ENCODE measurements around the gene CSPG4.
"Not testable (repeated sequence)": the region's sequence is repeated elsewhere in the genome, so short reads cannot be mapped to it uniquely, and the experiment has no call there.

The CSPG4 gene

DNA sequence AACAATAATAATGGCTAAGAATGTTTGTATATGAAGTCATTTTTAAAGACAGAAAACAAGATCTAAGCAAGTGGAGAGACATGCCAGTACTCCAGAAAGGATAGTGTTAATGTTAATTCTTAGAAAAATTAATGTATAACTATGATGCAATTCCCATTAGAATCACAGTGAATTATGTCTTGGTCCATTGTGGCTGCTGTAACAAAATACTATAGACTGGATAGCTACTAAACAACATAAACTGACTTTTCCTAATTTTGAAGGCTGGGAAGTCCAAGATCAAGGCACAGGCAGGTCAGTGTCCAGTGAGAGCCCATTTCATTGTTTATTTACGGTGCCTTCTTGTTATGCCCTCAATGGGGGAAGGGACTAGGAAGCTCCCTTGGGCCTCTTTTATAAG, 32.7 kb upstream of the CSPG4 start:
- no peak for DNase-seq (ENCODE audit: low read depth, low spot score)
- H3K9ac ChIP-seq (ENCODE audit: insufficient read length) = no peak overlapping the region
- H3K36me3 ChIP-seq (ENCODE audit: insufficient read depth, low read length) = no peaks in the 10 kb centered on the region
- H3K27ac ChIP-seq = no peak overlapping the region
- no peak overlapping the region for H3K4me3 ChIP-seq
- no peak for TF ChIP-seq FOXP2 (optimal IDR thresholded peaks at IDR 0.05; ENCODE audit: control extremely low read depth, extremely low read length, insufficient read depth)
- TF ChIP-seq EZH2 (IDR thresholded peaks at IDR 0.05) = no peak
- TF ChIP-seq POLR2AphosphoS5 (IDR thresholded peaks at IDR 0.05; ENCODE audit: borderline replicate concordance, low read depth, low read length) = no peak
- no peaks in the 10 kb centered on the region for H3K9me3 ChIP-seq (ENCODE audit: low read depth, low read length)

DNA sequence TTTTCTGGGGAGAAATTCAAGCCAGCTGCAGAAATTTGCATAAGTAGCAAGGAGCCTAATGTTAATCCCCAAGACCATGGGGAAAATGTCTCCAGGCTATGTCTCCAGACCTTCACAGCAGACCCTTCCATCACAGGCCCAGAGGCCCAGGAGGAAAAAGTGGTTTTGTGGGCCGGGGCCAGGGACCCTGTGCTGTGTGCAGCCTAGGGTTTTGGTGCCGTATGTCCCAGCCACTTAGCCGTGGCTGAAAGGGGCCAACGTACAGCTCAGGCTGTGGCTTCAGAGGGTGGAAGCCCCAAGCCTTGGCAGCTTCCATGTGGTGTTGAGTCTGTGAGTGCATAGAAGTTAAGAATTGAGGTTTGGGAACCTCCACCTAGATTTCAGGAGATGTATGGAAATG, 29.7 kb upstream of the CSPG4 start:
- not testable (repeated sequence) for H3K27ac ChIP-seq; H3K4me3 ChIP-seq; H3K36me3 ChIP-seq (ENCODE audit: insufficient read depth, low read length); H3K9ac ChIP-seq (ENCODE audit: insufficient read length); H3K9me3 ChIP-seq (ENCODE audit: low read depth, low read length); DNase-seq (ENCODE audit: low read depth, low spot score)

DNA sequence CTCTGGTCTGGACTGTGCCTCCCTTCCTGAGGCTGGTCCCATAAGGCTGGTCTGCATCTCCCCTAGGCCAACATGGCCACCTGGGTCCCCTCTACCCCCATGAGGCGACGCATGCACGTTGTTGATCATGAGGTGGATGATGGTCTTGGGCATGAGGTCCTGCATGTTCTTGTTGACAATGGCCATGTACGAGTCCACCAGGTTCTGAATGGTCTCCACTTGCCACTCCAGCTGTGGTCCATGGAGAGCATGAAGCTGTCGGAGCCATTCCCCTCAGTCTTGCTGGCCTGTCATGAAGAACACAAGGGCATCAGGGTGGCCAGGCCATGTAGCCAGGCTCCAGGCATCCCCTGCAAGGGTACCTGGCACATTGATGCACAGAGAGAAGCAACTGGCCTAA, 27.1 kb upstream of the CSPG4 start:
- DNase-seq (ENCODE audit: low read depth, low spot score) = no peak
- no peaks in the 10 kb centered on the region for H3K9me3 ChIP-seq (ENCODE audit: low read depth, low read length)
- no peak overlapping the region for H3K27ac ChIP-seq
- no peak overlapping the region for H3K4me3 ChIP-seq
- no peak overlapping the region for H3K9ac ChIP-seq (ENCODE audit: insufficient read length)
- TF ChIP-seq POLR2AphosphoS5 (IDR thresholded peaks at IDR 0.05; ENCODE audit: borderline replicate concordance, low read depth, low read length) = no peak
- TF ChIP-seq EZH2 (IDR thresholded peaks at IDR 0.05) = no peak
- TF ChIP-seq FOXP2 (optimal IDR thresholded peaks at IDR 0.05; ENCODE audit: control extremely low read depth, extremely low read length, insufficient read depth) = no peak
- no peaks in the 10 kb centered on the region for H3K36me3 ChIP-seq (ENCODE audit: insufficient read depth, low read length)

DNA sequence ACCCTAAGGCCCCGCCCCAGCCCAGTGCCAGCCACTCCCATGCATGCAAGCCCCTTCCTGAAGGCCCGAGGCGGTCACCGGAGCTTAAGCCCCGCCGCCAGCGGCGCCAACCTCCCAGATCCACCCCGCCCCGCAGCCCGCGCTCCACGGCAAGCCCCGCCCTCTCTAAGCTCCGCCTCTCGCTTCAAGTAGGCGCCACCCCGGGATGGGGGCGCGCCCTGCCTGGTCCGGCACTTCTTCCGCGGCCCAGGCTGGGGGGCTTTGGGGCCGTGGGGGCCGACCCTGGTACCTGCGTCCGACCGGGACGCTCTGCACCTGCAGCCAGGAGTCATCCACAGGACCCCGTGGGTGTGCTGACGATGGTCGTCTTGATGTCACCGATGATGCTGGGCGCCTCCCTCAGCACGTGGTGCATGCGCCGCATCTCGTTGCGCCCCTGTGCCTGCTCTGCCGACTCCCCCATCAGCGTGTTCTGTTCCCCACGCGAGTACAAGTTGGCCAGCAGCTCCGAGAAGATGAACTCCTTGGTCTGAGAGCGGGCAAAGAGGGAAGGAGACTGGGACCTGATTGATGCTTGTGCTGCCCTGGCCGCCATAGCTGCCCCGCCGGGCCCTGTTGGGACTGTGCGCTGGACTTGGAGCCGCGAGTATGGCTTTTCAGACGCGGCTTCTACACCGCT, 26.1 kb upstream of the CSPG4 start:
- H3K27ac ChIP-seq = no peak overlapping the region
- H3K9me3 ChIP-seq (ENCODE audit: low read depth, low read length) = no peaks in the 10 kb centered on the region
- H3K9ac ChIP-seq (ENCODE audit: insufficient read length) = no peak overlapping the region
- no peaks in the 10 kb centered on the region for H3K36me3 ChIP-seq (ENCODE audit: insufficient read depth, low read length)
- TF ChIP-seq POLR2AphosphoS5 (IDR thresholded peaks at IDR 0.05; ENCODE audit: borderline replicate concordance, low read depth, low read length) (peak; percentile 46; the same call in 1 of the 2 replicates), EZH2 (IDR thresholded peaks at IDR 0.05) (no peak)
- no peak for DNase-seq (ENCODE audit: low read depth, low spot score)
- H3K4me3 ChIP-seq = peak overlapping the region; percentile 90

DNA sequence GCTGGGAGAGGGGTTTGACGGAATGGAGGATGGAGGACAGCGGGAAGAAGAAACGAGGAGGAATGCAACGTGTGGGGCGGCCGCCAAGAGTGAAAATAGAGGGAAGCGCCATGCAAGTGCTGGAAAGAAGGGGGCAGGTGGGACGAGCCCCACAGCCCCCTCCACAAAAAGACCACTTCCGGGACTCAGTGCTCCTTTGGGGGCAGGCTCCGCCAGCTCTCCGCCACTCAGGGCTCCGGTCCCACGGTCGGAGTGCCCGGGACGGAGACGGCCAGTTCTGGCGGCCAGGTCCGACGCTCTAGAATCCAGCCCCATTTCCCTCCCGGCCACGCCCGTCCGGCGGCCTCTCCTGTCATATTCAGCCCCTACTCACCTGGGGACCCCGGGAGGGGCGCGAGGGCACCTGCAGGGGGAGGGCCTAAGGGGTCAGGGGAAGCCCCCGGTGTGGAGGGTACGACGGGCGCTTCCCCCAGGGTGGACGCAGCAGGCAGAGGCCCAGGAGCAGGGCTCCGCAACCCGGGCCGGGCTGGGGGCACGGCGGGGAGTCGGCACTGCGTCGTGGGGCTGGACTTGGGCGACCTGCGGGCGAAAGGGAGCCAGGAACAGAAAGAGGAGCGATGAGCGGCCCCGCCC, 25.5 kb upstream of the CSPG4 start:
- peak overlapping the region; percentile 90 for H3K4me3 ChIP-seq
- no peaks in the 10 kb centered on the region for H3K9me3 ChIP-seq (ENCODE audit: low read depth, low read length)
- no peak overlapping the region for H3K27ac ChIP-seq
- no peak for TF ChIP-seq EZH2 (IDR thresholded peaks at IDR 0.05)
- no peak for TF ChIP-seq FOXP2 (optimal IDR thresholded peaks at IDR 0.05; ENCODE audit: control extremely low read depth, extremely low read length, insufficient read depth)
- TF ChIP-seq POLR2AphosphoS5 (IDR thresholded peaks at IDR 0.05; ENCODE audit: borderline replicate concordance, low read depth, low read length) = no peak
- no peak for DNase-seq (ENCODE audit: low read depth, low spot score)
- H3K9ac ChIP-seq (ENCODE audit: insufficient read length) = peak overlapping the region; percentile 62
- no peaks in the 10 kb centered on the region for H3K36me3 ChIP-seq (ENCODE audit: insufficient read depth, low read length)

DNA sequence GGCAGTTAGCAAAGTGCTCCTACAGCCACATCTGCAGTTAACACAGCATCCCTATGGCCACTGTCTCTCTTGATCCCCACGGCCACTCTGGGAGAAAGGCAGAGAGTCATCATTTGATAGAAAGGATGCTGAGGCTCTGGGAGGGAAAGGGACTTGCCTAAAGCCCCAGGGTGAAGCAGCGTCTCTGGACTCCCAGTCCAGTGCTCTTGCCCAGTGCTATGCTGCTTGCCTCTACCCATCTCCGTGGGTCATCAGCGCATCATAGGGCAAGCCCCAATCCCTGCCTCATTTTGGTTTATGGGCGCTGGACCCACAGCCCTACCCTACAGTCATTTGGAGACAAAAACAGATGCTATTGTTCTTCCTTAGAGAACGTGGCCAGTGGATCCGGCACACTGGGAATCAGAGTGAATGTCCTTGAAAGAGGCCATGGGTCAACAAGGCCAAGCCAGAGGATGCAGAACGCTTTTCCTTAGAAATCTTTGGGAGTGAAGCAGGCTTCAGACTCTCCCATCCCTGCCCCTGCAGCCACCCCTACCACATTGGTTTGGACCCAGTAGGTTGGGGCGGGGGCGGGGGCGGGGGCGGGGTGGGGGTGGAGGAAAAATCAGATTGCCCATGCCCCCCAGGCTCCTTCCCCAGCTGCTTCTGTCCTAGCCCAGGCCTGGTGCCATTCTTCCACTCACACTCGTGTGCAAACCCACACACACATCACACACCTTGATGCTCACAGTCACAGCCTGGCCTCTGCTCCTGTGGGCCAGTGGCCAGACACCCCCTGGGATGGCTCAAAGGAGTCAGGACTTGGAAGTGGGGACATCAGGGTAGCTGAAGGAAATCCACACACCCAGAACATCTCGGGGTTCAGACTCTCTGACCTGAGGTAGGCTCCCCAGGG, 24.7 kb upstream of the CSPG4 start:
- DNase-seq (ENCODE audit: low read depth, low spot score); H3K9me3 ChIP-seq (ENCODE audit: low read depth, low read length); H3K27ac ChIP-seq; H3K9ac ChIP-seq (ENCODE audit: insufficient read length); H3K36me3 ChIP-seq (ENCODE audit: insufficient read depth, low read length): not testable (repeated sequence)
- peak overlapping the region; percentile 90; the same call in 1 of the 2 replicates for H3K4me3 ChIP-seq

DNA sequence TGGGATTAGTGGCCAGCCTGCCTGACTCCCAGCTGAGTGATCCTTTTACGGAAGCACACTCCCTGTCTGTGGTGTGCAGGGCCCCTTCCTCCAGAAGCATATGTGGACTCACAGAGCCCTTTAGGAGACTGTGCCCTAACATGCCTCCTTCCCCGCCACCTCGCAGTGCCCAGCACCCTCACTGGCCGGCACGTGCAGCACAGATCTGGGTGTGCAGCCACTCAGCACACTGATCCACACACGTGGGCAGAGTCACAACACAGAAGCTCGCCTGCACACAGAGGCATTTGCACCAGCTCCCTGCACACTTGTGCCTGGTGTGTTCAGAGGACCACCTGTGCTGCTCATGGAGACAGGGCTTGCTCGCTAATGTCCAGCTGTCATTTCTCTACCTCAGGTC, 23.6 kb upstream of the CSPG4 start:
- Histone ChIP-seq H3K9ac (ENCODE audit: insufficient read length) (no peak overlapping the region), H3K27ac (no peak overlapping the region), H3K4me3 (no peak overlapping the region), H3K9me3 (ENCODE audit: low read depth, low read length) (no peaks in the 10 kb centered on the region), H3K36me3 (ENCODE audit: insufficient read depth, low read length) (no peaks in the 10 kb centered on the region)
- TF ChIP-seq EZH2 (IDR thresholded peaks at IDR 0.05) = no peak
- no peak for TF ChIP-seq POLR2AphosphoS5 (IDR thresholded peaks at IDR 0.05; ENCODE audit: borderline replicate concordance, low read depth, low read length)
- no peak for TF ChIP-seq FOXP2 (optimal IDR thresholded peaks at IDR 0.05; ENCODE audit: control extremely low read depth, extremely low read length, insufficient read depth)
- no peak for DNase-seq (ENCODE audit: low read depth, low spot score)

- H3K9ac ChIP-seq (ENCODE audit: insufficient read length); H3K27ac ChIP-seq; H3K4me3 ChIP-seq; H3K36me3 ChIP-seq (ENCODE audit: insufficient read depth, low read length); H3K9me3 ChIP-seq (ENCODE audit: low read depth, low read length); DNase-seq (ENCODE audit: low read depth, low spot score): not testable (repeated sequence)
These were observed 22.5 kb upstream of the CSPG4 start for GRCh38 chr15:75734861-75735760.
